K562 (cell line): ENCODE data around the gene ZNF629. TPM values are rescaled to one million over a fixed set of nuclear protein-coding genes. Genes with fewer than 3 reads are reported as not detected.

ENCODE experiments used
- C11orf30 ChIP-seq: fragments of 450-650 bp; IDR thresholded peaks from 2 replicates; pipeline ENCODE4 v1.6.1; 2016; ENCODE audit warnings: low read depth, mild to moderate bottlenecking
- CHD2 ChIP-seq: IDR thresholded peaks from 2 replicates; pipeline ENCODE4 v1.6.1; 2011; ENCODE audit warnings: low read depth, low read length
- DPF2 ChIP-seq: fragments of 450-650 bp; IDR thresholded peaks from 2 replicates; pipeline ENCODE4 v1.6.1; 2016
- FOXA3 ChIP-seq, 2 experiments: fragments of 450-650 bp in 1 of 2; sonication (generic) in 1 of 2; formaldehyde crosslinking; IDR thresholded peaks in 1 of 2; conservative IDR thresholded peaks in 1 of 2; 2 replicates each; pipeline versions ENCODE4 v1.4.0 to v1.8.0; 2020 to 2022; ENCODE audit warnings: mild to moderate bottlenecking in 2 of 2, missing genetic modification reagents in 1 of 2
- GABPB2 ChIP-seq: fragments of 250-450 bp; sonication (Bioruptor Pico); conservative IDR thresholded peaks from 2 replicates; pipeline ENCODE4 v1.5.1; 2021; ENCODE audit warnings: mild to moderate bottlenecking
- HDAC6 ChIP-seq: IDR thresholded peaks from 2 replicates; pipeline ENCODE4 v1.6.1; 2012; ENCODE audit warnings: low read depth, mild to moderate bottlenecking, control low read depth, inconsistent platforms, low read length, moderate library complexity
- KAT8 ChIP-seq: fragments of 450-650 bp; IDR thresholded peaks from 2 replicates; pipeline ENCODE4 v1.6.1; 2016; ENCODE audit warnings: low read depth, mild to moderate bottlenecking
- LEF1 ChIP-seq: fragments of 450-650 bp; IDR thresholded peaks from 2 replicates; pipeline ENCODE4 v1.6.1; 2016; ENCODE audit warnings: mild to moderate bottlenecking
- NRF1 ChIP-seq, 2 experiments: fragments of 450-650 bp; IDR thresholded peaks in 1 of 2; conservative IDR thresholded peaks in 1 of 2; 2 replicates each; pipeline ENCODE4 v1.6.1; 2014; ENCODE audit warnings: mild to moderate bottlenecking in 2 of 2
- POLR2AphosphoS2 ChIP-seq: IDR thresholded peaks from 2 replicates; pipeline ENCODE4 v1.6.1; 2012; ENCODE audit warnings: low read length, improper control_type of control experiment
- RNF2 ChIP-seq: sonication (generic); IDR thresholded peaks from 2 replicates; pipeline ENCODE4 v1.6.1; 2016
- SRSF3 ChIP-seq: fragments of 200-400 bp; formaldehyde crosslinking; IDR thresholded peaks from 2 replicates; pipeline ENCODE4 v1.6.1; 2016; ENCODE audit warnings: mild to moderate bottlenecking, low read length, moderate library complexity; ENCODE audit not compliant: insufficient read depth
- TRIM28 ChIP-seq: fragments of 450-650 bp; IDR thresholded peaks from 2 replicates; pipeline ENCODE4 v1.6.1; 2017
- ZNF175 ChIP-seq: fragments of 200-800 bp; sonication (Bioruptor generic); IDR thresholded peaks from 2 replicates; pipeline ENCODE4 v1.6.1; 2016; ENCODE audit warnings: low read depth, mild to moderate bottlenecking, missing genetic modification characterization, missing compliant biosample characterization
- ZNF445 ChIP-seq: fragments of 250-450 bp; sonication (Bioruptor Pico); IDR thresholded peaks from 2 replicates; pipeline ENCODE4 v1.4.0; 2020; ENCODE audit warnings: low read depth, mild to moderate bottlenecking, moderate library complexity
- ZNF785 ChIP-seq: fragments of 250-450 bp; sonication (Bioruptor Pico); IDR thresholded peaks from 2 replicates; pipeline ENCODE4 v1.4.0; 2020; ENCODE audit warnings: mild to moderate bottlenecking
- polyA plus RNA-seq, 8 experiments: library from polyadenylated mRNA; depleted of rRNA in 4 of 8; stranded (reverse) in 5 of 8; unstranded in 3 of 8; fragments of >200 nt; fragmentation: Nextera tagmentation in 2 of 8; fragmentation: Illumina TruSeq in 1 of 8; extraction: Ambion mirVana in 2 of 8; extraction: Trizol in 1 of 8; gene quantifications; 2 replicates each; pipeline versions ENCODE4 v1.2.1 to v1.2.3, GENCODE V29; 2011 to 2014; ENCODE audit warnings: inconsistent platforms in 1 of 8, missing spikeins in 1 of 8
- total RNA-seq, 7 experiments: library from RNA; depleted of rRNA in 6 of 7; stranded (reverse); fragments of >200 nt in 6 of 7; fragmentation: Illumina TruSeq in 2 of 7; extraction: Trizol in 2 of 7; gene quantifications; 2 replicates each; pipeline versions ENCODE4 v1.2.1 to v1.2.3, GENCODE V29; 2011 to 2021; ENCODE audit warnings: low replicate concordance in 1 of 7
- TF ChIP-seq, protein P1 (sequence below): sonication (generic); formaldehyde crosslinking; IDR thresholded peaks from 2 replicates; pipeline ENCODE4 v1.8.0; 2022; ENCODE audit warnings: mild to moderate bottlenecking, low read depth, missing genetic modification reagents
- TF ChIP-seq, protein P2 (sequence below): fragments of 450-650 bp; formaldehyde crosslinking; IDR thresholded peaks from 2 replicates; pipeline ENCODE4 v1.4.0; 2020; ENCODE audit warnings: mild to moderate bottlenecking, moderate library complexity
- TF ChIP-seq, protein P3 (sequence below), 3 experiments: IDR thresholded peaks in 2 of 3; conservative IDR thresholded peaks in 1 of 3; 2 replicates each; pipeline ENCODE4 v1.5.1; 2011 to 2012; ENCODE audit warnings: low read length in 3 of 3, mild to moderate bottlenecking in 3 of 3, control low read depth in 2 of 3, improper control_type of control experiment in 1 of 3, inconsistent platforms in 1 of 3, low read depth in 1 of 3, mixed read lengths in 1 of 3, moderate library complexity in 1 of 3; ENCODE audit not compliant: insufficient read depth in 2 of 3
- TF ChIP-seq, protein P4 (sequence below): fragments of 450-650 bp; formaldehyde crosslinking; IDR thresholded peaks from 2 replicates; pipeline ENCODE4 v1.4.0; 2022; ENCODE audit warnings: missing genetic modification characterization
- TF ChIP-seq, protein P5 (sequence below): fragments of 250-450 bp; sonication (Bioruptor Pico); IDR thresholded peaks from 2 replicates; pipeline ENCODE4 v1.4.0; 2020
- TF ChIP-seq, protein P6 (sequence below): sonication (generic); formaldehyde crosslinking; IDR thresholded peaks from 2 replicates; pipeline ENCODE4 v1.9.0; 2022; ENCODE audit warnings: mild to moderate bottlenecking, missing genetic modification reagents

The ZNF629 gene
- total and polyA plus RNA-seq, 9 of the 15 experiments (the other 6 are each of a cell fraction or from before 2014, with no cell fraction given) = 0.44 to 18.8 (median 7.4) TPM

DNA sequence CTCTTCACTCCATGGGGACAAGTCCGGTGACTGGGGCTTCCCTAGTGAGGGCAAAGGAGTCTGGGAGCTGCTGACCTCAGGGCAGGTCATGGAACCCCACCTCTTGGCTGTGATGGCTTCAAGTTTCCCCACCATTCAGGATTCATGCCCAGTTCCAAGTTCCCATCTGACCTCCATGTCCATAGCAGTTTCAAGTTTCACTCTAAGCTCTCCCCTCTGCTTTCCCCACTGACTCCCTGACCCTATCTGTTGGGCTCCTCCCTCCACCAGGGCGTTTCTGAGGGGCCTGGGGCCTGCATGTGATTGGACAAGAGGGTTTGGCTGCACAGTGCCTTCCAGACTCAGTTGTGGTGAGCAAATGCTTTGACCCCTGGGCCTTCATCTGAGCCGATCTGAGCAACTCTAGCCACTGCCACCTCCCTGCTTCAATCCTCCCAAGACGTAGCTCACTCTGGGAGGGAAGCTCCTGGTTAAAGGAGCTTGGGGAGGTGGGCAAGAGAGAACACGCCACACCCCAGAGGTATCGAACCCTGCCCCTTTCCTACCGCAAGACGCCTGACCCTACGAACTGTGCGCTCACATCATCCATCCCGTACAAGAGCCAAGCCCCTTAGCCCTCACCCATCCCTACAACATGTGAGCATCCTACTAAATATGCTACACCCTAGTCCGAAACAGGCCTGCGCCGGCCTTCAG, 8.3 kb downstream of the ZNF629 start (continued):
- TF ChIP-seq LEF1 (0 out of 2 replicates have a peak, but pooled peaks have one; percentile 17), ZNF445 (CRISPR knock-in tag) (no peak), TRIM28 (peak; percentile 26; the same call in 1 of the 2 replicates), DPF2 (peak; percentile 58), GABPB2 (CRISPR knock-in tag) (no peak), ZNF785 (CRISPR knock-in tag) (no peak), RNF2 (no peak), C11orf30 (no peak), HDAC6 (no peak), POLR2AphosphoS2 (peak; percentile 73; the same call in 1 of the 2 replicates), SRSF3 (no peak), KAT8 (no peak), ZNF175 (no peak), NRF1 (conservative IDR thresholded peaks at IDR 0.05 in 1 of 2, IDR thresholded peaks at IDR 0.05 in 1 of 2) (peak; percentile 42 to 51), CHD2 (0 out of 2 replicates have a peak, but pooled peaks have one; percentile 14), FOXA3 (CRISPR knock-in tag; conservative IDR thresholded peaks at IDR 0.05 in 1 of 2, IDR thresholded peaks at IDR 0.05 in 1 of 2) (peak in 1 of 2 experiments; percentile 25; a peak in 1 of 4 replicates)
- TF ChIP-seq, protein P1, sequence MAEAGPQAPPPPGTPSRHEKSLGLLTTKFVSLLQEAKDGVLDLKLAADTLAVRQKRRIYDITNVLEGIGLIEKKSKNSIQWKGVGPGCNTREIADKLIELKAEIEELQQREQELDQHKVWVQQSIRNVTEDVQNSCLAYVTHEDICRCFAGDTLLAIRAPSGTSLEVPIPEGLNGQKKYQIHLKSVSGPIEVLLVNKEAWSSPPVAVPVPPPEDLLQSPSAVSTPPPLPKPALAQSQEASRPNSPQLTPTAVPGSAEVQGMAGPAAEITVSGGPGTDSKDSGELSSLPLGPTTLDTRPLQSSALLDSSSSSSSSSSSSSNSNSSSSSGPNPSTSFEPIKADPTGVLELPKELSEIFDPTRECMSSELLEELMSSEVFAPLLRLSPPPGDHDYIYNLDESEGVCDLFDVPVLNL (CRISPR knock-in tag) = no peak
- TF ChIP-seq, protein P2, sequence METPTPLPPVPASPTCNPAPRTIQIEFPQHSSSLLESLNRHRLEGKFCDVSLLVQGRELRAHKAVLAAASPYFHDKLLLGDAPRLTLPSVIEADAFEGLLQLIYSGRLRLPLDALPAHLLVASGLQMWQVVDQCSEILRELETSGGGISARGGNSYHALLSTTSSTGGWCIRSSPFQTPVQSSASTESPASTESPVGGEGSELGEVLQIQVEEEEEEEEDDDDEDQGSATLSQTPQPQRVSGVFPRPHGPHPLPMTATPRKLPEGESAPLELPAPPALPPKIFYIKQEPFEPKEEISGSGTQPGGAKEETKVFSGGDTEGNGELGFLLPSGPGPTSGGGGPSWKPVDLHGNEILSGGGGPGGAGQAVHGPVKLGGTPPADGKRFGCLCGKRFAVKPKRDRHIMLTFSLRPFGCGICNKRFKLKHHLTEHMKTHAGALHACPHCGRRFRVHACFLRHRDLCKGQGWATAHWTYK (CRISPR knock-in tag) = no peak
- TF ChIP-seq, protein P3, sequence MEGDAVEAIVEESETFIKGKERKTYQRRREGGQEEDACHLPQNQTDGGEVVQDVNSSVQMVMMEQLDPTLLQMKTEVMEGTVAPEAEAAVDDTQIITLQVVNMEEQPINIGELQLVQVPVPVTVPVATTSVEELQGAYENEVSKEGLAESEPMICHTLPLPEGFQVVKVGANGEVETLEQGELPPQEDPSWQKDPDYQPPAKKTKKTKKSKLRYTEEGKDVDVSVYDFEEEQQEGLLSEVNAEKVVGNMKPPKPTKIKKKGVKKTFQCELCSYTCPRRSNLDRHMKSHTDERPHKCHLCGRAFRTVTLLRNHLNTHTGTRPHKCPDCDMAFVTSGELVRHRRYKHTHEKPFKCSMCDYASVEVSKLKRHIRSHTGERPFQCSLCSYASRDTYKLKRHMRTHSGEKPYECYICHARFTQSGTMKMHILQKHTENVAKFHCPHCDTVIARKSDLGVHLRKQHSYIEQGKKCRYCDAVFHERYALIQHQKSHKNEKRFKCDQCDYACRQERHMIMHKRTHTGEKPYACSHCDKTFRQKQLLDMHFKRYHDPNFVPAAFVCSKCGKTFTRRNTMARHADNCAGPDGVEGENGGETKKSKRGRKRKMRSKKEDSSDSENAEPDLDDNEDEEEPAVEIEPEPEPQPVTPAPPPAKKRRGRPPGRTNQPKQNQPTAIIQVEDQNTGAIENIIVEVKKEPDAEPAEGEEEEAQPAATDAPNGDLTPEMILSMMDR (IDR thresholded peaks at IDR 0.05 in 2 of 3, conservative IDR thresholded peaks at IDR 0.05 in 1 of 3; ENCODE audit: insufficient read depth in 2 of 3, low read depth in 1 of 3, low read length in 3 of 3) = no peak
- TF ChIP-seq, protein P4, sequence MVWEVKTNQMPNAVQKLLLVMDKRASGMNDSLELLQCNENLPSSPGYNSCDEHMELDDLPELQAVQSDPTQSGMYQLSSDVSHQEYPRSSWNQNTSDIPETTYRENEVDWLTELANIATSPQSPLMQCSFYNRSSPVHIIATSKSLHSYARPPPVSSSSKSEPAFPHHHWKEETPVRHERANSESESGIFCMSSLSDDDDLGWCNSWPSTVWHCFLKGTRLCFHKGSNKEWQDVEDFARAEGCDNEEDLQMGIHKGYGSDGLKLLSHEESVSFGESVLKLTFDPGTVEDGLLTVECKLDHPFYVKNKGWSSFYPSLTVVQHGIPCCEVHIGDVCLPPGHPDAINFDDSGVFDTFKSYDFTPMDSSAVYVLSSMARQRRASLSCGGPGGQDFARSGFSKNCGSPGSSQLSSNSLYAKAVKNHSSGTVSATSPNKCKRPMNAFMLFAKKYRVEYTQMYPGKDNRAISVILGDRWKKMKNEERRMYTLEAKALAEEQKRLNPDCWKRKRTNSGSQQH (CRISPR knock-in tag) = no peak
- TF ChIP-seq, protein P5, sequence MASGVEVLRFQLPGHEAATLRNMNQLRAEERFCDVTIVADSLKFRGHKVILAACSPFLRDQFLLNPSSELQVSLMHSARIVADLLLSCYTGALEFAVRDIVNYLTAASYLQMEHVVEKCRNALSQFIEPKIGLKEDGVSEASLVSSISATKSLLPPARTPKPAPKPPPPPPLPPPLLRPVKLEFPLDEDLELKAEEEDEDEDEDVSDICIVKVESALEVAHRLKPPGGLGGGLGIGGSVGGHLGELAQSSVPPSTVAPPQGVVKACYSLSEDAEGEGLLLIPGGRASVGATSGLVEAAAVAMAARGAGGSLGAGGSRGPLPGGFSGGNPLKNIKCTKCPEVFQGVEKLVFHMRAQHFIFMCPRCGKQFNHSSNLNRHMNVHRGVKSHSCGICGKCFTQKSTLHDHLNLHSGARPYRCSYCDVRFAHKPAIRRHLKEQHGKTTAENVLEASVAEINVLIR (CRISPR knock-in tag) = no peak
- TF ChIP-seq, protein P6, sequence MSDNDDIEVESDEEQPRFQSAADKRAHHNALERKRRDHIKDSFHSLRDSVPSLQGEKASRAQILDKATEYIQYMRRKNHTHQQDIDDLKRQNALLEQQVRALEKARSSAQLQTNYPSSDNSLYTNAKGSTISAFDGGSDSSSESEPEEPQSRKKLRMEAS (CRISPR knock-in tag) = no peak
